HEK293 (cell line): ENCODE data around the gene SSBP1.
A peak's percentile ranks its signal among the peaks of the same experiment; 100 is the strongest.

Source experiments
- EGR2 ChIP-seq: fragments of 450-650 bp; formaldehyde crosslinking; IDR thresholded peaks from 2 replicates; pipeline ENCODE4 v1.5.1; 2016; ENCODE audit warnings: low read depth, missing biosample characterization, missing genetic modification characterization
- HOXC10 ChIP-seq: sonication (generic); formaldehyde crosslinking; IDR thresholded peaks from 2 replicates; pipeline ENCODE4 v1.8.1; 2023; ENCODE audit warnings: mild to moderate bottlenecking, missing genetic modification reagents
- MZF1 ChIP-seq: fragments of 450-650 bp; formaldehyde crosslinking; IDR thresholded peaks from 2 replicates; pipeline ENCODE4 v1.5.1; 2017; ENCODE audit warnings: missing biosample characterization, missing genetic modification characterization, borderline replicate concordance
- OSR2 ChIP-seq: fragments of 450-650 bp; formaldehyde crosslinking; IDR thresholded peaks from 2 replicates; pipeline ENCODE4 v1.5.1; 2016; ENCODE audit warnings: missing biosample characterization, missing genetic modification characterization
- REPIN1 ChIP-seq: fragments of 450-650 bp; formaldehyde crosslinking; IDR thresholded peaks from 2 replicates; pipeline ENCODE4 v1.5.1; 2017; ENCODE audit warnings: missing biosample characterization, missing genetic modification characterization, low read depth
- YY2 ChIP-seq: fragments of 450-650 bp; formaldehyde crosslinking; IDR thresholded peaks from 2 replicates; pipeline ENCODE4 v1.5.1; 2016; ENCODE audit warnings: missing biosample characterization, missing genetic modification characterization
- ZBTB1 ChIP-seq: fragments of 450-650 bp; formaldehyde crosslinking; IDR thresholded peaks from 2 replicates; pipeline ENCODE4 v1.5.1; 2016; ENCODE audit warnings: missing biosample characterization, missing genetic modification characterization
- ZIC2 ChIP-seq: fragments of 450-650 bp; formaldehyde crosslinking; IDR thresholded peaks from 2 replicates; pipeline ENCODE4 v1.5.1; 2016; ENCODE audit warnings: missing biosample characterization, missing genetic modification characterization
- ZNF112 ChIP-seq: fragments of 450-650 bp; formaldehyde crosslinking; IDR thresholded peaks from 2 replicates; pipeline ENCODE4 v1.5.0; 2017; ENCODE audit warnings: missing biosample characterization, missing genetic modification characterization
- ZNF155 ChIP-seq: fragments of 450-650 bp; formaldehyde crosslinking; IDR thresholded peaks from 2 replicates; pipeline ENCODE4 v1.5.1; 2016; ENCODE audit warnings: missing biosample characterization, missing genetic modification characterization
- ZNF175 ChIP-seq: fragments of 450-650 bp; formaldehyde crosslinking; IDR thresholded peaks from 2 replicates; pipeline ENCODE4 v1.5.1; 2016; ENCODE audit warnings: missing biosample characterization, missing genetic modification characterization
- ZNF2 ChIP-seq: fragments of 450-650 bp; formaldehyde crosslinking; IDR thresholded peaks from 2 replicates; pipeline ENCODE4 v1.5.1; 2016; ENCODE audit warnings: missing biosample characterization, missing genetic modification characterization
- ZNF214 ChIP-seq: fragments of 450-650 bp; formaldehyde crosslinking; IDR thresholded peaks from 2 replicates; pipeline ENCODE4 v1.5.1; 2017; ENCODE audit warnings: missing biosample characterization, mild to moderate bottlenecking, missing genetic modification characterization, borderline replicate concordance
- ZNF24 ChIP-seq: fragments of 450-650 bp; formaldehyde crosslinking; IDR thresholded peaks from 2 replicates; pipeline ENCODE4 v1.5.1; 2016; ENCODE audit warnings: missing biosample characterization, missing genetic modification characterization
- ZNF391 ChIP-seq: fragments of 450-650 bp; formaldehyde crosslinking; IDR thresholded peaks from 2 replicates; pipeline ENCODE4 v1.5.1; 2016; ENCODE audit warnings: low read depth, missing biosample characterization, missing genetic modification characterization, borderline replicate concordance
- ZNF416 ChIP-seq: fragments of 450-650 bp; formaldehyde crosslinking; IDR thresholded peaks from 2 replicates; pipeline ENCODE4 v1.5.1; 2016; ENCODE audit warnings: missing biosample characterization, missing genetic modification characterization
- ZNF423 ChIP-seq: fragments of 450-650 bp; formaldehyde crosslinking; IDR thresholded peaks from 2 replicates; pipeline ENCODE4 v1.5.1; 2016; ENCODE audit warnings: missing biosample characterization, missing genetic modification characterization
- ZNF48 ChIP-seq: fragments of 450-650 bp; formaldehyde crosslinking; IDR thresholded peaks from 2 replicates; pipeline ENCODE4 v1.5.1; 2016; ENCODE audit warnings: missing biosample characterization, missing genetic modification characterization
- ZNF501 ChIP-seq: fragments of 450-650 bp; formaldehyde crosslinking; IDR thresholded peaks from 2 replicates; pipeline ENCODE4 v1.5.1; 2016; ENCODE audit warnings: missing biosample characterization, missing genetic modification characterization
- ZNF529 ChIP-seq: fragments of 450-650 bp; formaldehyde crosslinking; IDR thresholded peaks from 2 replicates; pipeline ENCODE4 v1.5.1; 2017; ENCODE audit warnings: missing genetic modification characterization, missing biosample characterization; ENCODE audit not compliant: insufficient replicate concordance
- ZNF555 ChIP-seq: fragments of 450-650 bp; formaldehyde crosslinking; conservative IDR thresholded peaks from 2 replicates; pipeline ENCODE4 v1.5.1; 2017; ENCODE audit warnings: missing biosample characterization, mild to moderate bottlenecking, missing genetic modification characterization, inconsistent platforms
- ZNF558 ChIP-seq: fragments of 450-650 bp; formaldehyde crosslinking; IDR thresholded peaks from 2 replicates; pipeline ENCODE4 v1.5.1; 2016; ENCODE audit warnings: missing biosample characterization, missing genetic modification characterization
- ZNF701 ChIP-seq: fragments of 450-650 bp; formaldehyde crosslinking; IDR thresholded peaks from 2 replicates; pipeline ENCODE4 v1.5.1; 2016; ENCODE audit warnings: missing biosample characterization, missing genetic modification characterization
- ZNF792 ChIP-seq: fragments of 450-650 bp; formaldehyde crosslinking; IDR thresholded peaks from 2 replicates; pipeline ENCODE4 v1.5.1; 2016; ENCODE audit warnings: missing biosample characterization, missing genetic modification characterization
- ZNF843 ChIP-seq: fragments of 450-650 bp; formaldehyde crosslinking; IDR thresholded peaks from 2 replicates; pipeline ENCODE4 v1.5.1; 2016; ENCODE audit warnings: missing biosample characterization, missing genetic modification characterization
- TF ChIP-seq, protein P1 (sequence below): fragments of 450-650 bp; formaldehyde crosslinking; IDR thresholded peaks from 2 replicates; pipeline ENCODE4 v1.5.1; 2016; ENCODE audit warnings: missing biosample characterization, missing genetic modification characterization
- TF ChIP-seq, protein P2 (sequence below): fragments of 450-650 bp; formaldehyde crosslinking; IDR thresholded peaks from 2 replicates; pipeline ENCODE4 v1.5.1; 2016; ENCODE audit warnings: missing biosample characterization, missing genetic modification characterization
- TF ChIP-seq, protein P3 (sequence below): sonication (generic); formaldehyde crosslinking; IDR thresholded peaks from 2 replicates; pipeline ENCODE4 v1.8.1; 2022; ENCODE audit warnings: mild to moderate bottlenecking, moderate library complexity, missing genetic modification reagents
- TF ChIP-seq, protein P4 (sequence below): fragments of 450-650 bp; formaldehyde crosslinking; conservative IDR thresholded peaks from 2 replicates; pipeline ENCODE4 v1.5.1; 2016; ENCODE audit warnings: low read depth, missing biosample characterization, missing genetic modification characterization

Gene SSBP1

DNA sequence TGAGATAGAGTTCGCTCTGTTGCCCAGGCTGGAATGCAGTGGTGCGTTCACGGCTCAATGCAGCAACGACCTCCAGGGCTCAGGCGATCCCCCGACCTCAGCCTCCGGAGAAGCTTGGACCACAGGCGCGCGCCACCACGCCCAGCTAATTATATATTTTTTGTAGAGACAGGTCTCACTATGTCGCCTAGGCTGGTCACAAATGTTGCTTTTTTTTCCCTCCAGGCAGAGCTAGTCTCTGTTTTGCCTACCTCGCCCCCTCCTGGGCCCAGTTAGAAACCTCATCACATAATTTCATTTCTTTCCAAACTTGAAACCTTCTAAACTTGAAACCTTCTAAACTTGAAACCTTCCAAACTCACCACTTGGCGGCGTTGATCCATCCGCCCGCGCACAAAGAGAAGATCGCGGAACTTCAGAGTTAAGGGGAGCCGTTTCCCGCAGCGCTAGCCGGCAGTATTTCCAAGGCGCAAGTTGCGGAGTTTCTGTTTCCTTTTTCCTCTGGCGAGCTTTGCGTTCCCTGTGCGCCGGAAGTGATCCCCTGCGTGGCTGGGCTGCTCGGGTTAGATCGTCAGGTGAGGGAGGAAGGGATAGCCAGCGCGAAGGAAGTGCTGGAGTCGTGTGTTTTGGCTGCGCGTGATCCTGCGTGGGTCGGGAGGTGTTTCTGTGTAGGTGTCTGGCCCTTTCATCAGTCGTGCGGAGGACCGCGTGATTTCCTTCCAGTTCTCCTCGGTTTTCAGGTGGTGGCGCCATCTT, at the start of gene SSBP1 (continued):
- TF ChIP-seq ZNF112 (tag by site-specific recombination) (no peak), ZNF501 (tag by site-specific recombination) (peak; percentile 99), OSR2 (tag by site-specific recombination) (no peak), ZNF558 (tag by site-specific recombination) (peak; percentile 68; the same call in 1 of the 2 replicates), ZNF555 (tag by site-specific recombination) (no peak), ZIC2 (tag by site-specific recombination) (peak; percentile 51; the same call in 1 of the 2 replicates), EGR2 (tag by site-specific recombination) (peak; percentile 90), ZNF701 (no peak), ZNF529 (tag by site-specific recombination) (no peak), YY2 (tag by site-specific recombination) (peak; percentile 83; the same call in 1 of the 2 replicates), ZNF792 (tag by site-specific recombination) (no peak), ZBTB1 (tag by site-specific recombination) (peak; percentile 99), ZNF214 (no peak; the same call in 1 of the 2 replicates), ZNF155 (tag by site-specific recombination) (no peak), ZNF416 (tag by site-specific recombination) (no peak), ZNF175 (tag by site-specific recombination) (no peak), ZNF48 (tag by site-specific recombination) (no peak), ZNF391 (tag by site-specific recombination) (peak; percentile 96; the same call in 1 of the 2 replicates), ZNF843 (peak; percentile 78), REPIN1 (tag by site-specific recombination) (peak; percentile 95), ZNF423 (tag by site-specific recombination) (no peak), MZF1 (tag by site-specific recombination) (peak; percentile 75), ZNF24 (peak; percentile 96), HOXC10 (CRISPR knock-in tag) (no peak), ZNF2 (peak; percentile 88)
- TF ChIP-seq, protein P1, sequence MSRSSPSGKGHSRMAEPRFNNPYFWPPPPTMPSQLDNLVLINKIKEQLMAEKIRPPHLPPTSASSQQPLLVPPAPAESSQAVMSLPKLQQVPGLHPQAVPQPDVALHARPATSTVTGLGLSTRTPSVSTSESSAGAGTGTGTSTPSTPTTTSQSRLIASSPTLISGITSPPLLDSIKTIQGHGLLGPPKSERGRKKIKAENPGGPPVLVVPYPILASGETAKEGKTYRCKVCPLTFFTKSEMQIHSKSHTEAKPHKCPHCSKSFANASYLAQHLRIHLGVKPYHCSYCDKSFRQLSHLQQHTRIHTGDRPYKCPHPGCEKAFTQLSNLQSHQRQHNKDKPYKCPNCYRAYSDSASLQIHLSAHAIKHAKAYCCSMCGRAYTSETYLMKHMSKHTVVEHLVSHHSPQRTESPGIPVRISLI: peak; percentile 97
- TF ChIP-seq, protein P2, sequence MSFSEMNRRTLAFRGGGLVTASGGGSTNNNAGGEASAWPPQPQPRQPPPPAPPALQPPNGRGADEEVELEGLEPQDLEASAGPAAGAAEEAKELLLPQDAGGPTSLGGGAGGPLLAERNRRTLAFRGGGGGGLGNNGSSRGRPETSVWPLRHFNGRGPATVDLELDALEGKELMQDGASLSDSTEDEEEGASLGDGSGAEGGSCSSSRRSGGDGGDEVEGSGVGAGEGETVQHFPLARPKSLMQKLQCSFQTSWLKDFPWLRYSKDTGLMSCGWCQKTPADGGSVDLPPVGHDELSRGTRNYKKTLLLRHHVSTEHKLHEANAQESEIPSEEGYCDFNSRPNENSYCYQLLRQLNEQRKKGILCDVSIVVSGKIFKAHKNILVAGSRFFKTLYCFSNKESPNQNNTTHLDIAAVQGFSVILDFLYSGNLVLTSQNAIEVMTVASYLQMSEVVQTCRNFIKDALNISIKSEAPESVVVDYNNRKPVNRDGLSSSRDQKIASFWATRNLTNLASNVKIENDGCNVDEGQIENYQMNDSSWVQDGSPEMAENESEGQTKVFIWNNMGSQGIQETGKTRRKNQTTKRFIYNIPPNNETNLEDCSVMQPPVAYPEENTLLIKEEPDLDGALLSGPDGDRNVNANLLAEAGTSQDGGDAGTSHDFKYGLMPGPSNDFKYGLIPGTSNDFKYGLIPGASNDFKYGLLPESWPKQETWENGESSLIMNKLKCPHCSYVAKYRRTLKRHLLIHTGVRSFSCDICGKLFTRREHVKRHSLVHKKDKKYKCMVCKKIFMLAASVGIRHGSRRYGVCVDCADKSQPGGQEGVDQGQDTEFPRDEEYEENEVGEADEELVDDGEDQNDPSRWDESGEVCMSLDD (tag by site-specific recombination): 0 out of 2 replicates have a peak, but pooled peaks have one; percentile 29
- TF ChIP-seq, protein P3, sequence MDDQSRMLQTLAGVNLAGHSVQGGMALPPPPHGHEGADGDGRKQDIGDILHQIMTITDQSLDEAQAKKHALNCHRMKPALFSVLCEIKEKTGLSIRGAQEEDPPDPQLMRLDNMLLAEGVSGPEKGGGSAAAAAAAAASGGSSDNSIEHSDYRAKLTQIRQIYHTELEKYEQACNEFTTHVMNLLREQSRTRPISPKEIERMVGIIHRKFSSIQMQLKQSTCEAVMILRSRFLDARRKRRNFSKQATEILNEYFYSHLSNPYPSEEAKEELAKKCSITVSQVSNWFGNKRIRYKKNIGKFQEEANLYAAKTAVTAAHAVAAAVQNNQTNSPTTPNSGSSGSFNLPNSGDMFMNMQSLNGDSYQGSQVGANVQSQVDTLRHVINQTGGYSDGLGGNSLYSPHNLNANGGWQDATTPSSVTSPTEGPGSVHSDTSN: no peak
- TF ChIP-seq, protein P4, sequence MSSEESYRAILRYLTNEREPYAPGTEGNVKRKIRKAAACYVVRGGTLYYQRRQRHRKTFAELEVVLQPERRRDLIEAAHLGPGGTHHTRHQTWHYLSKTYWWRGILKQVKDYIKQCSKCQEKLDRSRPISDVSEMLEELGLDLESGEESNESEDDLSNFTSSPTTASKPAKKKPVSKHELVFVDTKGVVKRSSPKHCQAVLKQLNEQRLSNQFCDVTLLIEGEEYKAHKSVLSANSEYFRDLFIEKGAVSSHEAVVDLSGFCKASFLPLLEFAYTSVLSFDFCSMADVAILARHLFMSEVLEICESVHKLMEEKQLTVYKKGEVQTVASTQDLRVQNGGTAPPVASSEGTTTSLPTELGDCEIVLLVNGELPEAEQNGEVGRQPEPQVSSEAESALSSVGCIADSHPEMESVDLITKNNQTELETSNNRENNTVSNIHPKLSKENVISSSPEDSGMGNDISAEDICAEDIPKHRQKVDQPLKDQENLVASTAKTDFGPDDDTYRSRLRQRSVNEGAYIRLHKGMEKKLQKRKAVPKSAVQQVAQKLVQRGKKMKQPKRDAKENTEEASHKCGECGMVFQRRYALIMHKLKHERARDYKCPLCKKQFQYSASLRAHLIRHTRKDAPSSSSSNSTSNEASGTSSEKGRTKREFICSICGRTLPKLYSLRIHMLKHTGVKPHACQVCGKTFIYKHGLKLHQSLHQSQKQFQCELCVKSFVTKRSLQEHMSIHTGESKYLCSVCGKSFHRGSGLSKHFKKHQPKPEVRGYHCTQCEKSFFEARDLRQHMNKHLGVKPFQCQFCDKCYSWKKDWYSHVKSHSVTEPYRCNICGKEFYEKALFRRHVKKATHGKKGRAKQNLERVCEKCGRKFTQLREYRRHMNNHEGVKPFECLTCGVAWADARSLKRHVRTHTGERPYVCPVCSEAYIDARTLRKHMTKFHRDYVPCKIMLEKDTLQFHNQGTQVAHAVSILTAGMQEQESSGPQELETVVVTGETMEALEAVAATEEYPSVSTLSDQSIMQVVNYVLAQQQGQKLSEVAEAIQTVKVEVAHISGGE (tag by site-specific recombination): peak; percentile 99
